SK-N-MC (cell line): ENCODE measurements around the gene SARDH.

Experiments
- EZH2 ChIP-seq: fragments of 200-600 bp; sonication (generic); IDR thresholded peaks from one replicate; pipeline ENCODE4 v1.6.1; 2017; ENCODE audit warnings: antibody characterized with exemption
- POLR2AphosphoS5 ChIP-seq: IDR thresholded peaks from 2 replicates; pipeline ENCODE4 v1.6.1; 2012; ENCODE audit warnings: mild to moderate bottlenecking, low read depth, low read length, borderline replicate concordance

DNA sequence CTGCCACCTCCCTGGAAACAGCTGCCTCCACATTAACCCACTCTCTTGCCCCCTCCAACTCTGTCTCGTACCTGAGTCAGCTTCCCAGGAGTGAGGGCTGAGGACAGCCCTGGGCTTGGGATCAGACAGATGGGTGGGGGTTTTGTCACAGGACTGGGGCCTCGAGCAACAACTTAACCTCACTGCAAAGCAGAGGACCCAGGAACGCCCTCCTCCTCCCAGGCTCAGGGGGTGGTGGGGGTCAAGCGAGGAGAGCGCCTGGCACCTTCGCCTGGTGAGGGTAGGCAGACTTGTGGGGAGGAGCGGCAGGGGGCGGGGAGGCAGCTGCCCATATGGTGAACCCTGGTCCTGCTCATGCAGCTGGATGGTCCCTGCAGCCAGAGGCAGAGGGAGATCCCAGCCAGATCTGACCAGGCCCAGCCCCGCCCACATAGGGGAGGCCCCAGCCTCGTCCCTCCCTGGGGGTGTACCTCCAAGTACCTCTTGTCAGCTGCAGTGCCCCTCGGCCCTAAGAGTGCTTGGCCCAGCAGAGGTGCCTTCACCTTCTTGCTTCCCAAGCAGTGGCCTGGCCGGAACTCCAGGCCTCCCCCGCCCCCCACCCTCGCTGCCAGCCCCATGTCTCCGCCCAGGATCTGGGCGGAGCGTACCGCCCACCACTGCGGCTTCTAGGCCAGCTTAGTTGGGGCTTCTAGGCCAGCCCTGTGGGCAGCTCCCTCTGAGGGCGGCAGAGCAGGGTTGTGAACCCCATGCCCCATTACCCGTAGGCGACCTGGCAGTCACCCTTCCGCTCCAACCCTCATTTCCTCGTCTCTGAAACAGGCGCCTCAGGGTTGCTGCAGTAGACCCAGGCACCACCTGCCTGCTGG is at the start of gene SARDH:
- no peak for TF ChIP-seq POLR2AphosphoS5
- TF ChIP-seq EZH2 = no peak
